Sigmoid colon (tissue), 4 donors: ENCODE data around the gene ATG14.

Experiments
- POLR2A ChIP-seq, 2 donors: fragments of 450-650 bp; IDR thresholded peaks; one replicate each; pipeline ENCODE4 v1.6.1; 2016; ENCODE audit warnings: antibody characterized with exemption in 2 of 2, mild to moderate bottlenecking in 2 of 2, moderate library complexity in 2 of 2
- POLR2AphosphoS5 ChIP-seq, 4 donors: sonication (generic); formaldehyde crosslinking; IDR thresholded peaks; one replicate each; pipeline ENCODE4 v1.6.1; 2017; ENCODE audit warnings: antibody characterized with exemption in 4 of 4
- TF ChIP-seq, protein P1 (sequence below), 4 experiments: fragments of 450-650 bp in 3 of 4; fragments of 200-600 bp in 1 of 4; IDR thresholded peaks; one replicate each; pipeline ENCODE4 v1.5.1; 2016 to 2019; ENCODE audit warnings: antibody characterized with exemption in 4 of 4, mild to moderate bottlenecking in 3 of 4, moderate library complexity in 2 of 4

GRCh38 chr14:55382483-55382882, 29.1 kb downstream of the ATG14 start:
- TF ChIP-seq, protein P1, sequence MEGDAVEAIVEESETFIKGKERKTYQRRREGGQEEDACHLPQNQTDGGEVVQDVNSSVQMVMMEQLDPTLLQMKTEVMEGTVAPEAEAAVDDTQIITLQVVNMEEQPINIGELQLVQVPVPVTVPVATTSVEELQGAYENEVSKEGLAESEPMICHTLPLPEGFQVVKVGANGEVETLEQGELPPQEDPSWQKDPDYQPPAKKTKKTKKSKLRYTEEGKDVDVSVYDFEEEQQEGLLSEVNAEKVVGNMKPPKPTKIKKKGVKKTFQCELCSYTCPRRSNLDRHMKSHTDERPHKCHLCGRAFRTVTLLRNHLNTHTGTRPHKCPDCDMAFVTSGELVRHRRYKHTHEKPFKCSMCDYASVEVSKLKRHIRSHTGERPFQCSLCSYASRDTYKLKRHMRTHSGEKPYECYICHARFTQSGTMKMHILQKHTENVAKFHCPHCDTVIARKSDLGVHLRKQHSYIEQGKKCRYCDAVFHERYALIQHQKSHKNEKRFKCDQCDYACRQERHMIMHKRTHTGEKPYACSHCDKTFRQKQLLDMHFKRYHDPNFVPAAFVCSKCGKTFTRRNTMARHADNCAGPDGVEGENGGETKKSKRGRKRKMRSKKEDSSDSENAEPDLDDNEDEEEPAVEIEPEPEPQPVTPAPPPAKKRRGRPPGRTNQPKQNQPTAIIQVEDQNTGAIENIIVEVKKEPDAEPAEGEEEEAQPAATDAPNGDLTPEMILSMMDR (IDR thresholded peaks at IDR 0.05), result no peak
- no peak for TF ChIP-seq POLR2A (IDR thresholded peaks at IDR 0.05)
- no peak for TF ChIP-seq POLR2AphosphoS5 (IDR thresholded peaks at IDR 0.05)
